Measurements from ENCODE around the gene FOXA3.

FOXA3 gene

DNA sequence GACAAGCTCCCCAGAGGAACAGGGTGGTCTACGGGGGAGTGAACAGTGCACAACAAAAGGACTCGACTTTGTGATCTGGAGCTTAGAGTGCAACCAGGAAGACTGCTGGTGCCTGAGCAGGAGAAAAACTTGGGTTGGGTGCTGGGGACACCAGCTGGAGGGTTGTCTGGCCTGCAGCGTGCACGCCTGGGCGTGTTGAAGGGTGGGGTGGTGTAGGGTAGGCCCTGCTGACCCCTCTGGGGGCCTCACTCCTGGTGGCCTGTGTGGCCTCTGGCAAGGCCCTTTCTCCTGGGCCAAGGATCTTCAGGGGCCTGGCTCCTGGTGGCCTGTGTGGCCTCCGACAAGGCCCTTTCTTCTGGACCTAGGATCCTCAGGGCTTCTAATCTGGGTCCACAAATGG is 44.4 kb upstream of the FOXA3 start:
- H3K4me3 ChIP-seq (ENCODE audit: low read length), result no peak overlapping the region
- TF ChIP-seq CTCF (conservative IDR thresholded peaks at IDR 0.05; ENCODE audit: low read depth, low read length), result no peak
- no peak for DNase-seq (ENCODE audit: low read depth)

DNA sequence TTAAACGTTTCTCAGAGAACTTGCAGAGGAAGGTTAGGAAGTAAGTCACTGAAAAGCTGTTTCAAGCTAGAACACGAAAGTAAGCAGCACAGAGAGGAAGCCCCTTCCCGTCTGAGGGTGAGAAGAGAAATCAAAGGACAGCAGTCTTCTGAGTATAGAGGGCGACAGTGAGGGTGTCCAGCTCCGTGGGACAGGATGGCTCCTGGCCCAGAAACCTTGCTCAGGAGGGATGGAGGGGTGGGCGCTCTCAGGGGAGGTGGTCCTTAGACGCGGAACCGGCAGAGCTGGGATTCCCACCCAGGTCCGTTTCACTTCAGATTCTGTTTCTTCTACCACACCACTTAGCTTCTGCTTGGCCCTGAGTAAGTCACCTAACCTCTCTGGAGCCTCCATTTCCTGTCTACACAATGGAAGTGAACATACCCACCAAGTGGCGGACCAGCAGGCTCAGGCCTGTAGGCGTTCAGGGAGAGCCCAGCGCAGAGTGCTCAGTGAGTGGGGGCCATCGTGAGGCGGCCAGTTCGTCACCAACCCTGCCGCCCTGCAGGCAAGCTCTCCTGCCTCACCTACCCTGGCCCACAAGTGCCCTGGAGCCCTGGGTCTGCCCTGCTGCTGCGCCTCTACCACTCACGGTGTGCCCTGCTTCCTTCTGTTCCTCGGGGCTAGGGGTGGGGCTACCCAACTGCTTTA is 43.6 kb upstream of the FOXA3 start:
- no peak overlapping the region for H3K4me3 ChIP-seq (ENCODE audit: low read length)
- no peak for DNase-seq (ENCODE audit: low read depth)
- no peak for TF ChIP-seq CTCF (conservative IDR thresholded peaks at IDR 0.05; ENCODE audit: low read depth, low read length)

GRCh38 chr19:45821103-45821521 is 43.0 kb upstream of the FOXA3 start:
- no peak for TF ChIP-seq CTCF (conservative IDR thresholded peaks at IDR 0.05; ENCODE audit: low read depth, low read length)
- H3K4me3 ChIP-seq (ENCODE audit: low read length), result no peak overlapping the region
- no peak for DNase-seq (ENCODE audit: low read depth)

DNA sequence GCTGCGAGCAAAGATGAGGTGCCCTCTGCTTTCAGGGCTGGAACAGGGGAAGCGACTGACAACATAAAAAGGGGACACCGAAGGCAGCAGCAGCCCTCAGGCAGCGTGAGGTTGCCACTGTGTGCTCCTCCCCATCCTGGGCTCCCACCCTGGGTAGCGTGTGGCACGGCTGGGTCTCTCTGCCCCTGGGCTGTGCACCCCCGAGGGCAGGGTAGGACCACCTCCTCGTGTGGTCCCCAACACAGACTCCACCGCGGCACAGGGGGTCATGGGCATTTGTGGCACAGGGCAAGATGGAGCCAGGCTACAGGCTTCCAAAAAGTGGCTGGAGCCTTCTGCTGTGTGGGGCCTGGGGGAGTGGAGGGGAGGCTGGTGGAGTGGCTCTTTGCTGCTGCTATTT is 42.6 kb upstream of the FOXA3 start:
- no peak overlapping the region for H3K4me3 ChIP-seq (ENCODE audit: low read length)
- TF ChIP-seq CTCF (conservative IDR thresholded peaks at IDR 0.05; ENCODE audit: low read depth, low read length), result no peak
- no peak for DNase-seq (ENCODE audit: low read depth)

- TF ChIP-seq CTCF (conservative IDR thresholded peaks at IDR 0.05; ENCODE audit: low read depth, low read length), result no peak
- no peak for DNase-seq (ENCODE audit: low read depth)
- H3K4me3 ChIP-seq (ENCODE audit: low read length), result no peak overlapping the region
These were observed 41.4 kb upstream of the FOXA3 start for GRCh38 chr19:45822716-45823115.

- no peak for TF ChIP-seq CTCF (conservative IDR thresholded peaks at IDR 0.05; ENCODE audit: low read depth, low read length)
- no peak overlapping the region for H3K4me3 ChIP-seq (ENCODE audit: low read length)
- no peak for DNase-seq (ENCODE audit: low read depth)
These were observed 40.9 kb upstream of the FOXA3 start for GRCh38 chr19:45823182-45823581.

DNA sequence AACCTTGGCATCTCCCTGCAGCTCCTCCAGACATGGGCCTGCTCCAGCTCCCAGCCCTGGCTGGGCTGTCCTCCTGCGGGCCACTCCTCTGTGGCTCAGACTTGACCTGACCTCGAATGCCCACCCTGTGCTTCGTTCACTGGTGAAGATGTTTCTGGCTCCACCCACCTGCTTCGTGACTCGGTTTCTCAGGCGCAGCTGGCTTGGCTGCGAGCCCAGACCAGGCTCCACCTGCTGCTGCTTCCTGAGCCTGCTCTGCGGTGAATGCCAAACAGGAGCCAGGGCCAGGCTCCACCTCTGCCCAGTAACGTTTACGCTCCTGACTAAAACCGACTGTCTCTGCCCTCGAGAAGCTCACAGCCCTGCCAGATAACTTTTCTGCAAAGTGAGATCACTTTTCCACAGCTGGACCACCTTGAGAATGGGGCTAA is 40.1 kb upstream of the FOXA3 start:
- H3K4me3 ChIP-seq (ENCODE audit: low read length), result no peak overlapping the region
- TF ChIP-seq CTCF (conservative IDR thresholded peaks at IDR 0.05; ENCODE audit: low read depth, low read length), result no peak
- DNase-seq (ENCODE audit: low read depth), result no peak

All from retinal pigment epithelial cell (primary cell).